GM18502 (cell line): ENCODE data around the gene CFAP157.

Experiments
- ATAC-seq: cut with Tn5 transposase; IDR thresholded peaks from one replicate; pipeline ENCODE4 v1.9.1; 2021; ENCODE audit warnings: mild to moderate bottlenecking; ENCODE audit not compliant: unreplicated experiment, poor library complexity

The CFAP157 gene

GRCh38 chr9:127714020-127714750, 7.4 kb downstream of the CFAP157 start:
- ATAC-seq, result no peak

GRCh38 chr9:127714951-127715469, 8.2 kb downstream of the CFAP157 start:
- ATAC-seq, result no peak

- ATAC-seq, result peak; percentile 94
Observed at GRCh38 chr9:127715470-127716337, 8.9 kb downstream of the CFAP157 start, which contains the start of the genes PTRH1 and TTC16. PTRH1 (minus strand) TSS chr9:127715663; CDS start chr9:127715639, 24 bp downstream. TTC16 (plus strand) TSS chr9:127716079; CDS start chr9:127716146, 67 bp downstream.

- no peak for ATAC-seq
Observed at GRCh38 chr9:127716412-127716811, 9.6 kb downstream of the CFAP157 start.

- no peak for ATAC-seq
Observed at GRCh38 chr9:127717766-127718165, 11.0 kb downstream of the CFAP157 start.

- no peak for ATAC-seq
Observed at GRCh38 chr9:127720031-127720864, 13.5 kb downstream of the CFAP157 start.

GRCh38 chr9:127720865-127721227, 14.1 kb downstream of the CFAP157 start:
- no peak for ATAC-seq

GRCh38 chr9:127721391-127721821, 14.6 kb downstream of the CFAP157 start:
- no peak for ATAC-seq

- ATAC-seq, result no peak
Observed at GRCh38 chr9:127722055-127722745, 15.4 kb downstream of the CFAP157 start.

GRCh38 chr9:127723013-127723412, 16.2 kb downstream of the CFAP157 start:
- no peak for ATAC-seq

GRCh38 chr9:127723444-127723843, 16.7 kb downstream of the CFAP157 start:
- ATAC-seq, result no peak

- no peak for ATAC-seq
Observed at GRCh38 chr9:127724012-127724411, 17.2 kb downstream of the CFAP157 start.

GRCh38 chr9:127726871-127727270, 20.1 kb downstream of the CFAP157 start:
- no peak for ATAC-seq

- ATAC-seq, result no peak
Observed at GRCh38 chr9:127728808-127729207, 22.0 kb downstream of the CFAP157 start.

GRCh38 chr9:127729522-127730256, 22.9 kb downstream of the CFAP157 start:
- ATAC-seq, result no peak

- no peak for ATAC-seq
Observed at GRCh38 chr9:127730262-127730661, 23.5 kb downstream of the CFAP157 start.

- ATAC-seq, result no peak
Observed at GRCh38 chr9:127730799-127731410, 24.1 kb downstream of the CFAP157 start.

- no peak for ATAC-seq
Observed at GRCh38 chr9:127731938-127732337, 25.1 kb downstream of the CFAP157 start.

- ATAC-seq, result no peak
Observed at GRCh38 chr9:127732444-127732843, 25.7 kb downstream of the CFAP157 start.
